ENCODE measurements around the gene MYT1.

GRCh38 chr20:64206614-64207013 is 42.4 kb downstream of the MYT1 start:
- TF ChIP-seq, protein P1, sequence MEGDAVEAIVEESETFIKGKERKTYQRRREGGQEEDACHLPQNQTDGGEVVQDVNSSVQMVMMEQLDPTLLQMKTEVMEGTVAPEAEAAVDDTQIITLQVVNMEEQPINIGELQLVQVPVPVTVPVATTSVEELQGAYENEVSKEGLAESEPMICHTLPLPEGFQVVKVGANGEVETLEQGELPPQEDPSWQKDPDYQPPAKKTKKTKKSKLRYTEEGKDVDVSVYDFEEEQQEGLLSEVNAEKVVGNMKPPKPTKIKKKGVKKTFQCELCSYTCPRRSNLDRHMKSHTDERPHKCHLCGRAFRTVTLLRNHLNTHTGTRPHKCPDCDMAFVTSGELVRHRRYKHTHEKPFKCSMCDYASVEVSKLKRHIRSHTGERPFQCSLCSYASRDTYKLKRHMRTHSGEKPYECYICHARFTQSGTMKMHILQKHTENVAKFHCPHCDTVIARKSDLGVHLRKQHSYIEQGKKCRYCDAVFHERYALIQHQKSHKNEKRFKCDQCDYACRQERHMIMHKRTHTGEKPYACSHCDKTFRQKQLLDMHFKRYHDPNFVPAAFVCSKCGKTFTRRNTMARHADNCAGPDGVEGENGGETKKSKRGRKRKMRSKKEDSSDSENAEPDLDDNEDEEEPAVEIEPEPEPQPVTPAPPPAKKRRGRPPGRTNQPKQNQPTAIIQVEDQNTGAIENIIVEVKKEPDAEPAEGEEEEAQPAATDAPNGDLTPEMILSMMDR (IDR thresholded peaks at IDR 0.05) = no peak
- TF ChIP-seq POLR2A (IDR thresholded peaks at IDR 0.05) = no peak
